Germinal center (tissue), 1 donor: ENCODE results near the gene ONECUT3.
"Not testable (repeated sequence)": the region's sequence is repeated elsewhere in the genome, so short reads cannot be mapped to it uniquely, and the experiment has no call there.

ENCODE experiments used
- DNase-seq: peaks from one replicate; pipeline ENCODE4 v3.0.0; 2012; ENCODE audit warnings: mixed read lengths, low spot score

ONECUT3 gene

DNA sequence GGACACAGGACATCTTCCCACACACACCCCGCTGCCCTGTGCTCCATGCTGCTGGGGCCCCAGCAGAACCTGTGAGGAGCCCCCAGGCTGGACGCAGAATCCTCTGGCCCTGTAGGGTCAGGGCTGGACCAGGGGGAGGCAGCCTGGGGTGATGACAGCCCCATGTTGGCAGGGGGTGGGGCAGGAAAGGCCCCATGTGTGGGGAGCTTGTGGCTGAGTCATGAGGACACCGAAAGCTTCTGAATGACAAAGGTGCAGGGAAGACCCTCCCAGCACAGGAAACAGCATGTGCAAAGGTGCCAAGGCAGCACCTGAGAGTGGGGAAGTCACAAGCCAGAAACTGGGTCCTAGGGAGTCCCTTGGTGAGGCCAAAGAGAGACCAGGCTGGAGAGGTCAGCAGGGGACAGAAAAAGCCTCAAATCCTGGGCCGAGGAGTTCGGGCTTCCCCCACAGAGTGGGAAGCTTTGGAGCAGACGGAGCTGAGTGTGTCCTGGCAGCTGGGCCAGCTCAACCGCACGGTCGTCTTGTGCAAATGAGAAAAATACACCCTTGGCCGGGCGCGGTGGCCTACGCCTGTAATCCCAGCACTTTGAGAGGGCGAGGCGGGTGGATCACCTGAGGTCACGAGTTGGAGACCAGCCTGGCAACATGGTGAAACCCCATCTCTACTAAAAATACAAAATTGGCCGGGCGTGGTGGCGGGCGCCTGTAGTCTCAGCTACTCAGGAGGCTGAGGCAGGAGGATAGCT, 41.3 kb downstream of the ONECUT3 start:
- DNase-seq: no peak

DNA sequence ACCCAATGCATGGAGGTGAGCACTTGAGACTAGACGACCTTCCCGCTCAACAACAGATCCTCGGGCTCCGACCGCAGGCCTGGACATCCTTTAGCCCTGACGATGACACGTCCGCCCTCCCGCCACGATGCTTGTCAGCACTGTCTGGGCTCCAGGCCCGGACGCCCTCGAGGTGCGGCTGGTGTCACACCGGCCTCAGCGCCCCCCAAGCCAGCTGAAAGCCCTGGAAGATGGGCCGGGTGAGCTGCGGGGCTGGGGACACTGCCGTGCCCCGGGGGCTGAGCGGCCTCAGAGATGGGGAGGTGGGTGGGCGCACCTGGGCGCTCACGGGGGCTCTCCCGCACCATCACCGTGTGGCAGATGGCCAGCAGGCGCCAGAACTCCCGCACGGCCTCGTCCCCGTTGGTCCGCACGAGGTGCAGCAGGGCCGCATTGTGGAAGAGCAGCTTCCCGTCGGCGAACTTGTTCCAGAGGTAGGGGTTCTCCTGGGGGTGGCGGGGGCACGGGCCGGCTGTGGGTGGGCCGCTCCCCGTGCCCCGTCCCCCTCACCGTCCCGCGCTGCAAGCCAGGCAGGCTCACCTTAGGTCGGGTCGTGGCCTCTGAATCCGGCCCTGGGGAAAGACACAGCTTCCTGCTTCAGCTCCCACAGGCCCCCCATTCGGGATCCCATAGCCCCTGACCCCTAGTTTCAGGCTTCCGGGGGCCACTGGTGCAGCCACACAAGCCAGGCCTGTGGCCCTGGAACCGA, 43.3 kb downstream of the ONECUT3 start:
- no peak for DNase-seq

DNA sequence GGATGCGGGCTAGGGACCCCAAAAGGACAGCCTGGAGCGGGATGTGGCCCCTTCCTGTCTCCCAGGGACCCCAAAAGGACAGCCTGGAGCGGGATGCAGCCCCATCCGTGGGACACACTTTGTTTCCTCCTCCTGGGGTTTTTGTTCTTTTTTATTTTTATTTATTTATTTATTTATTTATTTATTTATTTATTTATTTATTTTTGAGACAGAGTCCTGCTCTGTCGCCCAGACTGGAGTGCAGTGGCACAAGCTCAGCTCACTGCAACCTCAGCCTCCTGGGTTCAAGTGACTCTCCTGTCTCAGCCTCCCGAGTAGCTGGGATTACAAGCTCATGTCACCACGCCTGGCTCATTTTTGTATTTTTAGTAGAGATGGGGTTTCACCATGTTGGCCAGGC, 44.0 kb downstream of the ONECUT3 start:
- not testable (repeated sequence) for DNase-seq

DNA sequence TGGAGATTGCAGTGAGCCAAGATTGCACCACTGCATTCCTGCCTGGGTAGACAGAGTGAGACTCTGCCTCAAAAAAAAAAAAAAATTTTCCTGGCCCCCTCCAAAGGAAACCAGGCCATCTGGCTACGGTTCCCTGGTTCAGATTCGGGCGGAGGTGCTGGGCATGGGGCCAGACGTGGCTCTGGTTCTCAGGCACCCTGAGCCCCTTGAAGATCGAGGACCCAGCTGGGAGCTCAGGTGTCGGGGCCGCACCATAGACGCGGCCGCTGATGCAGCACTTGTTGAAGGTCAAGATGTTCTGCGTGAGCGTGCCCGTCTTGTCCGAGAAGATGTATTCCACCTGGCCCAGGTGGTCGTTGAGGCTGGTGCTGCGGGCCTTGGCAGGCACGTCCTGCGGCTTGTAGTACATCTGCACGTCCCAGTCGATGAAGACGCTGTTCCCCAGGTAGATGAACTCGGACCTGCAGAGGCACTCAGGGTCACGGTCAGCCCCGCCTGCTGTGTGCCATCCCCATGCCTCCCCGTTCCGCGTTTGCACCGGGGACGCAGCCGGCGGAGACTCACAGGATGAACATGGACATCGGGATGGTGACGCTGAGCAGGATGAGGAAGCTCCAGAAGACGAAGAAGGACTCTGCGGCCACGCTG, 46.5 kb downstream of the ONECUT3 start:
- no peak for DNase-seq

DNA sequence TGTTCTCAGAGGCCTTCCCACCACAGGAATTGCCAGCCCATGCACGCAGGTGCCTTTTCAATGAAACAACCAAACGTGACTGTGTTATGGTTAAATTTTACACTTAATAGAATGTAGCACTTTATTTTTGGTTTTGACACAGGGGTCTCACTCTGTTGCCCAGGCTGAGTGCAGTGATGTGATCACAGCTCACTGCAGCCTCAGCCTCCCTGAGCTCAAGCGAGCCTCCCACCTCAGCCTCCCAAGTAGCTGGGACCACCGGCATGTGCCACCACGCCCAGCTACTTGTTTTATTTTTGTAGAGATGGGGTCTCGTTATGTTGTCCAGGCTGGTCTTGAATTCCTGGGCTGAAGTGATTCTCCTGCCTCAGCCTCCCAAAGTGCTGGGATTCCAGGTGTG, 51.6 kb downstream of the ONECUT3 start:
- DNase-seq: no peak

DNA sequence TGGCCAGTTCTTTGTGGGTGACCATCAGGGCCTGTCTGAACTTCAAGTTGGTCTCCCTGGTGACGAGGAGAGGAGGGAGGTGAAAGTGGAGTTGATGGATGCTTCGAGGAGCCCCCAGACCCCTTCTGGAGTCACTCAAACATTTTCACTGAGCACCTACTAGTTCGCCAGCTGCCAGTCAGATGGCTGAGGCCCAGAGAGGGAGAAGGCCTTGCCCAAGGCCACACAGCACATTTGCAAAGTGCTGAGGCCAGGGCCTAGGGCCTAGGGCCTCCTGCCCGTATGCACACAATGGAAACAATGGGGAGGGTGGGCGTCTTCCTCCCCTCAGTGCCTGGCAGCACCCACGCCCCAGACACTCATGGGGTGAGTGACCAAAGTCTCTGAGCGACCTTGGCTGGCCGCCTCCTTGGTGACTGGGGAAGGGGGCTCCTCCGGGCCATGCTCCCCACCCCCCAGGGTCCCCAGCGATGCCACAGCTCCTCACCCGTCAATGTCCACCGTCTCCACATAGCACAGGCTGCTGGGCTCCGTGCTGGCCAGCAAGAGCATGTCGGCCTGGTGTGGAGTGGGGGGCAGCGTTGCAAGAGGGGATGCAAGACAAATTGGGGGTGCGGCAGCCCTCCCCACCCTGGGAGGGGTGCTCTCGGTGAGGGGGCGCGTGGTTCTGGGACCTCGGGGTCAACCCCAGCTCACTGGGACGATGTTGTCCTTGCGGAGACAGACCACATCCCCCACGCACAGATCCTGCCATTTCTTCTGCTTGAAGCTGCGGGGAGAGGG, 52.3 kb downstream of the ONECUT3 start:
- no peak for DNase-seq

DNA sequence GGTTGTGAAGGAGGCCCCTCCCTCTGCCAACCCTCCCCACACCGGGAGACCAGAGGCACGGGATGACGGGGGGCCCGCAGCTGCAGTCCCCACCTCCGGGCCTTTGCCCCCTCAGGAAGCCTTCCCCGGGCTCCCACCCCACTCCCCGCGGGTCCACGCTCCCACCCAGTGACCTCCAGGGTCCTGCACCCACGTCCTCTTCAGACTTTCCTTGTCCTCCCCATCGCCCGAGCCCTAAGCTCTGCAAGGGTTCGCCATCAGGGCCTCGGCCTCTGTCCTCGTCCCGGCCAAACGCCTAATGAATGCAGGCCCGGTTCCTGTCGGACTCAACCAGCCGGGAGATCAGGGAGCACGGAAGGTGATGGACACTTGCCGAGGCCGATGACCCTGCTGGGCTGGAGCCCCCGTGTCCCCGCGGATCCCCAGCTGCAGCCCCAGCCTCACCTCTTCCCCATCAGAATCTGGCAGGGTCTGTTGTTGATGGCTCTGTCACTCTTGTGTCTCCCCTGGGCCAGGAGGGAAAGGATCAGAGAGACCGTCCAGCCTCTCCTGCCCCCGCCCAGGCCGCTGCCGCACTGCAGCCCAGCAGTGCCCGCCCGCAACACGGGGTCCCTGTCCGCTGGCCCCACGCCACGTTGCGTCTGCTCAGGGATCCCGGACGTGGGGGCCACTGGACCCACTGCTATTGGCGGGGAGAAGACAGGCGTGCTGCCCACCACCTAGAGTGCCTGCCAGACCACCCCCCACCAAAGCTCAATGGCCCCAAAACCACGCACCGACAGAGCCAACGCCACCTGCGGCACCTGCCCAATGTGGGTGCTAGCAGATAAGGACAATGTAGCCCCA, 53.1 kb downstream of the ONECUT3 start:
- no peak for DNase-seq

DNA sequence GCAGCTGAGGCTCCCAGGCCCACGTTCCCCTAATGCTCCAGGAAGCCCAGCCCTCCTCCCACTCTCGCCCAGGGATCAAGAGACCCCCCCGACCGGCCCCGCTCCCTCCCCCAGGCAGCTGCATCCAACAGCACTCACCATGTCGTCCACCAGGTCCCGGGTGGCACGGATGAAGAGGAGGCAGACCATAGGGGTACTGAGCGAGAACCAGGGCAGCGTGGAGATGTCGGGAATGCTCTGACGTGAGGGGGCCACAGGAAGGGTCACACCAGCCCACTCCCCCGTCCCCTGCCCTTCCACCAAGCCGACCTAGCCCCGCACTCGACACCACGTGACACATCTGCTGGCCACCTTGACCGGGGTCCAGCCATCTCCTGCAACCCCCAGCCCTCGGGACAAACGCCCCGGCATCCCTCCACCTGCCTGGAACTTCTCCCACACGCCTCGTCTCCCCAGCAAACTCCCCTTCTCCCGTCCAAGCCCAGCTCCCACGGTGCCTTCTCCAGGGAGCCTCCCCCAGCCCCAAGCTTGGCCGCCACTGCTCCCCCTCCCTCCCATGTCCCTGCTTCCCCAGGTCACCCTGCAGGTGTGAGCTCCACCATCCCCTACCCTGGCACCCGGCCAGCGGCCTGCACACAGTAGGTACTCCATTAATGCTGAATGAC, 53.9 kb downstream of the ONECUT3 start:
- DNase-seq: no peak

DNA sequence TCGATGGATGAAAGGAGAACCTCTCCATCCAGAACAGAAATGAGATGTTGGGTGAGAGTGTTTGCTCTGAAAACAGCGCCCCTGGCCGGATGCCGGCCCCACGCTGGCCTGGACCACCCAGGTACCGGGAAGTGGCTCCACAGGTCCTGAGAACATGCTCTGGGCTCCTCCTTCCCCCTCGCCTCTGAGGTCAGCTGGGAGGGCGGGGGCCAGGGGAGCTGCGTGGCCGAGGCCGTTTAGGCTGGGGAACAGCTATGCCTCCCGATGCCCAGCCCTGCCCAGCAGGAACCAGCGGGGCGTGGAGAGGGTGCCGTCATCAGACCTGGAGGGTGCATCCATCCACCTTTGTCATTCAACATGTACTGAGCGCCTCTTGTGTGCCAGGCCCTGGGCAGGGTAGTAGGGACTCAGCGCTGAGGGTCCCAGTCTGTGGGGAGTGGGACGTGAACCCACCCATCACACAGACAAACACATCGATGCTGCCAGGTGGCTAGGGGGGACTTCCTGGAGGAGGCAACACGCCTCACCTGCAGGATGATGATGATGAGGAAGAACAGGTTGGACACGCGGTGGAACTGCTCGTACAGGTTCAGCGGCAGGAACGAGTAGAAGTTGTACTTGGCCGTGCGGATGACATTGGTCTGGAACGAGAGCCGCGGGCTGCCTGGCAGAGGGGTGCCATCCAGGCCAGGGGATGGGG, 54.5 kb downstream of the ONECUT3 start:
- no peak for DNase-seq

DNA sequence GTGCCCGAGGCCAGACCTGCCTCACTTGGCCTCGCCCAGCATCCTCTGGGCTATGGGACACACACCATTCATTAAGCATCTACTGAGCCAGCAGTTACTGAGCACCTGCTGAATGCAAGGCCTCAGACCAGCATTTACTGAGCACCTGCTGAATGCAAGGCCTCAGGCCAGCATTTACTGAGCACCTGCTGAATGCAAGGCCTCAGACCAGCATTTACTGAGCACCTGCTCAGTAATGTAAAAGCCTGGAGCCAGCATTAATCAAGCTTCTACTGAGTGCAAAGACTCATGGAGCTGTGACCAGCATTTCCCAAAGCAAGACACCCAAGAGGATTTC, 55.1 kb downstream of the ONECUT3 start:
- no peak for DNase-seq

DNA sequence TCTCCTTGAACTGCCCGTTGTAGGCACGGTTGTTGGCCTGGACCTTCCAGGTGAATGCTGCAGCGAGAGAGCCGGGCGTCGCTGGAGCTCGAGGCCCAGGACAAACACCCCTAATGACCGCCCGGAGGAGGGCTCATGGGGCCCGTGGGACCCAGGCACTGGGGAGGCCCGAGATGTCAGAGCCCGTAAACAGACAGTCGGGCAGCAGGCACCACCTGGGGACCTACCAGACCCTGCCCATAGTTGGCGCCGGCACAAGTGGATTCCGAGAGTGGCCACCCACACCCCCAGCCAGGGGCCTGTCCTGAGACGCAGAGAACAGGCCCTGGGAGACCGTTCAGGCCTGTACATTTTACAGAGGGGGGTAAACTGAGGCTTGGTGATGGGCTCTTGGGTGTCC, 56.4 kb downstream of the ONECUT3 start:
- DNase-seq: no peak

DNA sequence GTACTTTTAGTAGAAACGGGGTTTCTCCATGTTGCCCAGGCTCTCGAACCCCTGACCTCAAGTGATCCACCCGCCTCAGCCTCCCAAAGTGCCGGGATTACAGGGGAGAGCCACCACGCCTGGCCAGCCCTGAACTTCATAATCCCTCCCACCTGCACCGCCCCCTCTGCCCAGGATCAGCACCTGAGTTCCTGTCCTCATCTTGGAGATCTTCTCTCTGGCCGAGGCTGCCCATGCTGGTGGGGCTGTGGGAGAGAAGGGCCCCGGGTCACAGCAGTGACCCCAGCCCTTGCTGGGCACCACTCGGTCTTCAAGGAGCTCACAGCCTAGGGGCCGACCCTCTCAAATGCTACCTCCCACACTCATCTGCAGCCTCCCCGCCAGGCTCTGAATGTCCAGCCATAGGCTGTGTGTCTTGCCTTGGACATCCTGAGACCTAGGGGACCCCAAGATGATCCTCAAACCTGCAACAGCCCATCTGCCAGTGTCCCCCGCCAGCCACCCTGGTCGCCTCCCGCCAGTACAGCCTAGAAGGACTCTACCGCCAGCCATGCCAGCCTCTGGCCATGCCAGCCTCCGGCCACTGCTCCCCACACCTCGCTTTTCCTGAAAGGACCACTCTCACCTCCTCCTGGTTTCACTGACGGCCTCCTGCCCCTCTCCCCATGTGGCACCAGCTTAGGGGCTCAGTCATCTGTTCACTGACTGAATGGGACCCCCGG, 57.3 kb downstream of the ONECUT3 start:
- no peak for DNase-seq

DNA sequence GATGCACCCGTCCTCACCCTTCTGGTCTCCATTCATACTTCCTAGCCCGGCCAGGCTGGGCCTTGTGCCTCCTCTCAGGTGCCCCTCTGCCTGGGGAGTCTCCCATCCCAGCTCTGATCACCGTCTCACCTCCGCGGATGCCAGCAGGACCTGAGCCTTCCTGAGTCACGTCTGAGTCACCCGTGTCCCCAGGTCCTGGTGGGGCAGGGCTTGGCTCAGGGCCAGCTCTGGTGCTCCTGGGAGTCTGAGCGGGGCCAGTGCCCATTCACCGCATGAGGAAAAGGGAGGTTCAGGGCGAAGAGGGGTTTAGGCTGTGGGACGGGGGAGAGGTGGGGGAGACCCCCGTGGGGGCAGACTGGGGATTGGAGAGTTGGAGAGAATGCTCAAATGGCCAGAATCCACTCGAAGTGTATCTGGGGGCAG, 58.2 kb downstream of the ONECUT3 start:
- DNase-seq: no peak

DNA sequence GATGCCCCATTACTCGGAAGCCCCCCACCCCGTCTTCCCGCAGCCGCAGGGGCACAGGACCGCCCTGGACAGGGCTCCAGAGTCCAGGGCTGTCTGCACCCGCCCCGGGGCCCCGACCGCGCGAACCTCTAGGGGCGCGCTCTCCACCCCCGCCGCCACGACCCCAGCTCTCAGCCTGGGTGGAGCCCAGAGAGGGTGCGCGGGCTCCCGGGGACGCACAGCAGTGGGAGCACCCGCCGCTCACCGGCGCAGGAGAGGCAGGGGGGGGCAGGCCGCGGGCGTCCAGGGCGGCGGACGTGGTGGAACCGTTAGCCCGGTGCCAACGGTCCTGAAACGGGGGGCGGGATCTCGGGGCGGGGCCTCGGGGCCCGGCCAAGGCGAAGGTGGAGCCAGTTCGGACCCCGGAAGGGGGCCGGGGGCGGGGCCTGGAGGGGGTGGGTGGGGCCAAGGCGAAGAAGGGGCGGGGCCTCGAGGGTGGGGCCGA, 58.7 kb downstream of the ONECUT3 start, which contains the start of gene ATP8B3:
TSS of gene ATP8B3 (minus strand) at position 335 of the 484 bp plus-strand sequence. CDS start 540 bp downstream, outside the sequence.
- peak; percentile 99 for DNase-seq

DNA sequence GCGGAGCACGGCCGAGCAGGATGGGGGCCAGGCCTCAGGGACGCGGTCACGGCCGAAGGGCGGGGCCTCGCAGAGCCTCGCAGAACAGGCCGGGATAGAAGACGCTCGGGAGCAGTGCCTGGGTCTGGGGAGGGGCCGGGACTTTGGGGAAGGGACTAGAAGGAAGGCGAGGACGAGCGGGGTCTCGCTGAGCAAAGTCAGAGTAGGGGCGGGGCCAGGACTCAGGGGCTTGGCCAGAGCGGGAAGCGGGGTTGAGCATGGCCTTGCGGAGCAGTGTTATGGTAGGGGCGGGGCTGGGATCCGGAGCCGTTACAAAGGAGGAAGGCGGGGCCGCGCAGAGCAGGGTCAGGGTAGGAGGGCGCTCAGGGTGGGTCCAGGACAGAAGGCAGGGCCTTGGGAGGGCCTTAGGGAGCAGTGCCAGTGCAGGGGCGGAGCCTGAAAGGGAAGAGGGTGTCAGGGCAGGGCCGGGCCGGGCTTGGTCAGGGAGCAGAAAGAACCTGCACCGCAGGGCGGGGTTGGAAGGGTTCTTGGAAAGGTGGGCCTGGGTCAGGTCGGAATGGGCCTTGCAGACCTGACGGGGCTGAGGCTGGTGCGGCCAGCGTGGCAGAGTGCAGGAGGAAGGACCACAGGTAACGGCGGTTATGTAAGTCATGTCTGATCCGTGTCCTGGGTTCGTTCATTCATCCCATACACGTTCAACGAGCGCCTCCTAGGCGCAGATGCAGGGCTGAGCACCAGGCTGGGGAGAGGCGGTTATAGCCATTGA, 59.3 kb downstream of the ONECUT3 start:
- DNase-seq: peak; percentile 95

DNA sequence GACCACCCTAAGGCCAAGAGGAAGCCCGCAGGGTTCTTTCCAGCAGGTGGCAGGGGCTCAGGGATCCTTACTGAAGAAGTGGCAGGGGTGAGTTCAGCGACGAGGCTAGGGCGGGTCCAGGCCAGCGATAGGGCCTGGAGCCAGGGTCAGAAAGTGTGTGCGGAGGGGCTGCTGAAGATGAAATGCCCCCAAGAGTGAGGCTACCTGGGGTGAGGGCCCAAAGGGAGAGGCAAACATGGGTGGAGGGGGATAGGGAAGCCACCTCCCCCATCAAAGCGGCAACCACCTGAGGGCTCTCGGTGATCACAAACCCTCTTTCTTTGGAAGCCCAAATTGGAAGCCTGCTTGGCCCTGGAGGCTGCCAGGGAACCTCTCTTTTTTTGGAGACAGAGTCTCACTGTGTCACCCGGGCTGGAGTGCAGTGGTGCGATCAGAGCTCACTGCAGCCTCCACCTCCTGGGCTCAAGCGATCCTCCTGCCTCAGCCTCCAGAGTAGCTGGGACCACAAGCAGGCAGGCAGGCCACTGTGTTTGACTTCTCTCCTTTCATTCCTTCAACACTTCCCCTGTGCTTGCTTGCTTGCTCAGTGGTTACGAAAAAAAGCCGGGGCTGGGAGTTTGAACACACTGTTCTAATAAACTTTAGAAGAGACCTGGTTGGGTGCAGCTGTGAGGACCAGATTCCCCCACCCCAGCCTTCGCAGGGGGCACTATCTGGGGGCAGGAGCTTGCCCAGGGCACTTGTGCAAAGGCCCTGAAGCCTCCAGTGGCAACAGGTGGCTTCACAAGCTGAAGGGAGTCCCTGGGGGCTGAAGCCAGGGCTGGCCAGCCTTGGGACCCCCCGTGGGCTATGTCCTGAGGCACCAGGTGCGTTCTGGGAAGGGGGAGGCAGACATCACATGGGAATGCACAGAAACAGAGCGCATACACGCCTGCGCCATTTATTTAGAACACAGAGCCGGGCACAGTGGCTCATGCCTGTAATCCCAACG, 60.2 kb downstream of the ONECUT3 start:
- DNase-seq: no peak

DNA sequence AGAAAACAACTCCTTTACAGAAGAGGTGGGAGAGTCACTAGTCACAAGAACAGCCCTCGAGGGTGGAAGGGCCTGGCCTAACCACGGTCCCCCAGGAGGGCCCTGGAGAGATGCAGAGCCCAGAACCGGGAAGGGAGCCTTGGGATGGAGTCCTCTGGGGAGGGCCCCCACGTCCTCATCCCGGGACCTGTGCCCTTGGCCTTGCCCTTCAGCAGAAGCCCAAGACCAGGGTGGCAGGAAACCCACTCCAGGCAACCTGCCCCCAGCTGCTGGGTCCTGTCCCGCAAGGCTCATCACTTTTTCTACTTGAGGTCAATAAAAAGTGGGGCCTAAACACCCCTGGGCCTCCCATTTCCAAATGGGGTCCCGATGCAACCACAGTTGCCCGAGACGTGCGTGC, 61.1 kb downstream of the ONECUT3 start:
- no peak for DNase-seq
